ENCODE measurements around the gene NF1.
"Not testable (repeated sequence)": the region's sequence is repeated elsewhere in the genome, so short reads cannot be mapped to it uniquely, and the experiment has no call there.

NF1 gene

DNA sequence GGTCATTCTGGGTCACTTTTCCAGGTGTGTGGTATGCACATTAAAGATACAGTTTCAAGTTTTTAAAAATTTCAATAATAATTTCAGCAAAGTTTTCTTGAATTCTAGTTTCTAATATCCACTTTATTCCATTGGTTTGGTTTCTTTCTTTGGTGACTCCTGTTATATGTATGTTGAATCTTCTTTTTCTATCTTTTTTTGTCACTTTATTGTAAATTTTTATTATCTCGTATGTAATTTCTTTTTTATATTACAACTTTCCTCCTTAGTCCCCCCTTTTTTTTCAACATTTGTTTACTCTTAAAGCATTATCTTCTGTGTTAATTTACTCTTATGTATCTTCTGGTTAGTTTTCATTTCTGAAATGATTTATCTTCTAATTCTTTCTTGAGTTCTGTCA, 57.5 kb downstream of the NF1 start:
- Histone ChIP-seq H3K9me3 (ENCODE audit: insufficient read depth, low read length) (no peaks in the 10 kb centered on the region; the same call in 1 of the 2 replicates), H3K79me2 (ENCODE audit: low read length) (no peaks in the 10 kb centered on the region), H3K4me1 (ENCODE audit: low read length) (peaks cover 13% of the 10 kb centered on the region), H3K9ac (ENCODE audit: low read length) (no peak overlapping the region), H3K36me3 (replicated peaks; ENCODE audit: low read depth, low read length) (peaks cover 2% of the 10 kb centered on the region), H4K20me1 (ENCODE audit: insufficient read depth, low read length) (no peaks in the 10 kb centered on the region), H3K4me3 (ENCODE audit: low read length) (no peak overlapping the region), H3K27me3 (ENCODE audit: low read depth, low read length) (no peaks in the 10 kb centered on the region), H3K27ac (ENCODE audit: low read length) (no peak overlapping the region), H3K4me2 (ENCODE audit: low read length) (no peak overlapping the region), H2AFZ (ENCODE audit: low read depth, low read length) (no peak overlapping the region)
- TF ChIP-seq EZH2phosphoT487 (IDR thresholded peaks at IDR 0.05; ENCODE audit: low read depth): no peak
- TF ChIP-seq, protein P1, sequence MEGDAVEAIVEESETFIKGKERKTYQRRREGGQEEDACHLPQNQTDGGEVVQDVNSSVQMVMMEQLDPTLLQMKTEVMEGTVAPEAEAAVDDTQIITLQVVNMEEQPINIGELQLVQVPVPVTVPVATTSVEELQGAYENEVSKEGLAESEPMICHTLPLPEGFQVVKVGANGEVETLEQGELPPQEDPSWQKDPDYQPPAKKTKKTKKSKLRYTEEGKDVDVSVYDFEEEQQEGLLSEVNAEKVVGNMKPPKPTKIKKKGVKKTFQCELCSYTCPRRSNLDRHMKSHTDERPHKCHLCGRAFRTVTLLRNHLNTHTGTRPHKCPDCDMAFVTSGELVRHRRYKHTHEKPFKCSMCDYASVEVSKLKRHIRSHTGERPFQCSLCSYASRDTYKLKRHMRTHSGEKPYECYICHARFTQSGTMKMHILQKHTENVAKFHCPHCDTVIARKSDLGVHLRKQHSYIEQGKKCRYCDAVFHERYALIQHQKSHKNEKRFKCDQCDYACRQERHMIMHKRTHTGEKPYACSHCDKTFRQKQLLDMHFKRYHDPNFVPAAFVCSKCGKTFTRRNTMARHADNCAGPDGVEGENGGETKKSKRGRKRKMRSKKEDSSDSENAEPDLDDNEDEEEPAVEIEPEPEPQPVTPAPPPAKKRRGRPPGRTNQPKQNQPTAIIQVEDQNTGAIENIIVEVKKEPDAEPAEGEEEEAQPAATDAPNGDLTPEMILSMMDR (IDR thresholded peaks at IDR 0.05; ENCODE audit: low read depth, low read length): no peak

DNA sequence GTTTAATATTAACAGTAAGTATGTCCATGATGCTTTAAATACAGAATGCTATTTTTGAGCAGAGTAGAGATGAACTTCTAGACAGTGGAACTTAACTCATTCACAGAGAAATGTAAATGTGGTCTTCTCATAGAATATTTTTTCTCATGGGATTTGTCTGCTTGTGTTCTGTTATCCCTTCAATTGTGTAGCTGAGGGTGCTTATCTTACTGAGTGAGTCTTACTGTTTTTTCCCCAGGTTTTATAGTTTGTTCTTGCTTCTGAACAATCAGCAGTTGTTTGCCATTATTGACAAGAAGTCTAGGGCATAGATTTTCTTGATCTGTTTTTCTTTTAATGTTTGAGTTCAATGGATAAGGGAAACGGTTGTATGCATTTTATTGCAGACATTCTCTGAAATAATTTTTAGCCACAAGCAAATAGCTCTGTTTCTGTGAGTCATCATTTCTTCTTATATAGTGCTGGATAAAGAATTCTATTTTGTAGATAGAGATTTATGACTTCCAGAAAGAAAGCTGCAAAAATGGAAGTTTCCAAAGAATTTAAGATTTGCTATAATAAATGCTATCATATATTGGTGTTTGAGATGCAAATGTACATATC, 60.5 kb downstream of the NF1 start:
- Histone ChIP-seq H3K36me3 (replicated peaks; ENCODE audit: low read depth, low read length) (peaks cover 2% of the 10 kb centered on the region), H3K9ac (ENCODE audit: low read length) (no peak overlapping the region), H3K9me3 (ENCODE audit: insufficient read depth, low read length) (no peaks in the 10 kb centered on the region; the same call in 1 of the 2 replicates), H4K20me1 (ENCODE audit: insufficient read depth, low read length) (no peaks in the 10 kb centered on the region), H3K4me3 (ENCODE audit: low read length) (peak overlapping the region; percentile 39; the same call in 1 of the 2 replicates), H3K79me2 (ENCODE audit: low read length) (no peaks in the 10 kb centered on the region), H3K27ac (ENCODE audit: low read length) (no peak overlapping the region), H3K27me3 (ENCODE audit: low read depth, low read length) (no peaks in the 10 kb centered on the region), H3K4me1 (ENCODE audit: low read length) (peaks cover 13% of the 10 kb centered on the region), H3K4me2 (ENCODE audit: low read length) (peak overlapping the region; percentile 38), H2AFZ (ENCODE audit: low read depth, low read length) (no peak overlapping the region)
- TF ChIP-seq EZH2phosphoT487 (IDR thresholded peaks at IDR 0.05; ENCODE audit: low read depth): no peak
- TF ChIP-seq, protein P1 (IDR thresholded peaks at IDR 0.05; ENCODE audit: low read depth, low read length): no peak

DNA sequence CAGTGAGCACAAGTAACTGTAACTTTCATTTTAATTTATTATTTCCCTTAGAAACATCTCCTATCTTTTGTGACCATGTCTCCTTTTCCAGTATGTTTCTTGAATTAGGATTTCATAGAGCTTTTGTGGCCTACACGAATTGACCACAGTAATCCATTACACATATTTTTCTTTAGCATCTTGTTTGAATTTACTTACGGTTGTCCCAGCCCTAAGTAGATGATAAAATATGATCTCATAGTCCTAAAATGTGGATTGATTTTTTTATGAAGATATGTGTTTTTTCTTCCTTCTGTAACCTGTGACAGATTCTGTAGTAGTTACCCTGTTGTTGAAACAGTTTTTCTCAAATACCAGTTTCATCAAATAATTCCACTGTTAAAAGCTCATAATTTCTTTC, 61.5 kb downstream of the NF1 start:
- H3K4me3 ChIP-seq (ENCODE audit: low read length): no peak overlapping the region
- H2AFZ ChIP-seq (ENCODE audit: low read depth, low read length): no peak overlapping the region
- H3K9me3 ChIP-seq (ENCODE audit: insufficient read depth, low read length): no peaks in the 10 kb centered on the region; the same call in 1 of the 2 replicates
- no peaks in the 10 kb centered on the region for H3K79me2 ChIP-seq (ENCODE audit: low read length)
- no peak overlapping the region for H3K4me2 ChIP-seq (ENCODE audit: low read length)
- H3K27ac ChIP-seq (ENCODE audit: low read length): no peak overlapping the region
- H4K20me1 ChIP-seq (ENCODE audit: insufficient read depth, low read length): no peaks in the 10 kb centered on the region
- H3K4me1 ChIP-seq (ENCODE audit: low read length): peaks cover 13% of the 10 kb centered on the region
- TF ChIP-seq, protein P1 (IDR thresholded peaks at IDR 0.05; ENCODE audit: low read depth, low read length): no peak
- TF ChIP-seq EZH2phosphoT487 (IDR thresholded peaks at IDR 0.05; ENCODE audit: low read depth): no peak
- H3K36me3 ChIP-seq (replicated peaks; ENCODE audit: low read depth, low read length): peaks cover 2% of the 10 kb centered on the region
- no peaks in the 10 kb centered on the region for H3K27me3 ChIP-seq (ENCODE audit: low read depth, low read length)
- no peak overlapping the region for H3K9ac ChIP-seq (ENCODE audit: low read length)

DNA sequence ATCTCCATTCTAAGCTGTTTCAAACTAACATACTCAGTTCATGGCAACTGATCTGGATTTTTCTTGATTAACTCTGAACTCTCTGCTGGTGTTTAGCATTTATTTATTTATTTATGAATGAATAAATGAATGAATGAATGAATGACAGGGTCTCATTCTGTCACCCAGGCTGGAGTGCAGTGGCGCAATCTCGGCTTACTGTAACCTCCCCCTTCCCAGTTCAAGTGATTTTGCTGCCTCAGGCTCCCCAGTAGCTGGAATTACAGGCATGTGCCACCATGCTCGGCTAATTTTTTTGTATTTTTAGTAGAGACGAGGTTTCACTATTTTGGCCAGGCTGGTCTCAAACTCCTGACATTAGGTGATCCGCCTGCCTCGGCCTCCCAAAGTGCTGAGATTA, 62.1 kb downstream of the NF1 start:
- not testable (repeated sequence) for H2AFZ ChIP-seq (ENCODE audit: low read depth, low read length); H3K9ac ChIP-seq (ENCODE audit: low read length); H4K20me1 ChIP-seq (ENCODE audit: insufficient read depth, low read length); H3K36me3 ChIP-seq (replicated peaks; ENCODE audit: low read depth, low read length); H3K9me3 ChIP-seq (ENCODE audit: insufficient read depth, low read length); H3K79me2 ChIP-seq (ENCODE audit: low read length); H3K27ac ChIP-seq (ENCODE audit: low read length); H3K4me2 ChIP-seq (ENCODE audit: low read length); H3K4me3 ChIP-seq (ENCODE audit: low read length); H3K27me3 ChIP-seq (ENCODE audit: low read depth, low read length)
- H3K4me1 ChIP-seq (ENCODE audit: low read length): peaks cover 13% of the 10 kb centered on the region

All from OCI-LY3 (cell line).